Fibroblast of pulmonary artery (primary cell): Measurements from ENCODE around the gene IL12B.
A peak's percentile ranks its signal among the peaks of the same experiment; 100 is the strongest.
"Not testable (repeated sequence)": the region's sequence is repeated elsewhere in the genome, so short reads cannot be mapped to it uniquely, and the experiment has no call there.

Source experiments
- DNase-seq: peaks from one replicate; pipeline ENCODE4 v3.0.0-alpha.2; 2010; ENCODE audit warnings: low read depth
- H3K4me3 ChIP-seq: replicated peaks from 2 replicates; pipeline ENCODE4 v1.5.1; 2011; ENCODE audit warnings: low read depth, mild to moderate bottlenecking, control low read depth, low read length, moderate library complexity
- TF ChIP-seq, protein P1 (sequence below): IDR thresholded peaks from 2 replicates; pipeline ENCODE4 v1.5.1; 2011; ENCODE audit warnings: mild to moderate bottlenecking, control low read depth, low read length, inconsistent platforms; ENCODE audit errors: missing control alignments

Gene IL12B

GRCh38 chr5:159290741-159291140 is 39.5 kb downstream of the IL12B start:
- DNase-seq: no peak
- no peak overlapping the region for H3K4me3 ChIP-seq
- TF ChIP-seq, protein P1, sequence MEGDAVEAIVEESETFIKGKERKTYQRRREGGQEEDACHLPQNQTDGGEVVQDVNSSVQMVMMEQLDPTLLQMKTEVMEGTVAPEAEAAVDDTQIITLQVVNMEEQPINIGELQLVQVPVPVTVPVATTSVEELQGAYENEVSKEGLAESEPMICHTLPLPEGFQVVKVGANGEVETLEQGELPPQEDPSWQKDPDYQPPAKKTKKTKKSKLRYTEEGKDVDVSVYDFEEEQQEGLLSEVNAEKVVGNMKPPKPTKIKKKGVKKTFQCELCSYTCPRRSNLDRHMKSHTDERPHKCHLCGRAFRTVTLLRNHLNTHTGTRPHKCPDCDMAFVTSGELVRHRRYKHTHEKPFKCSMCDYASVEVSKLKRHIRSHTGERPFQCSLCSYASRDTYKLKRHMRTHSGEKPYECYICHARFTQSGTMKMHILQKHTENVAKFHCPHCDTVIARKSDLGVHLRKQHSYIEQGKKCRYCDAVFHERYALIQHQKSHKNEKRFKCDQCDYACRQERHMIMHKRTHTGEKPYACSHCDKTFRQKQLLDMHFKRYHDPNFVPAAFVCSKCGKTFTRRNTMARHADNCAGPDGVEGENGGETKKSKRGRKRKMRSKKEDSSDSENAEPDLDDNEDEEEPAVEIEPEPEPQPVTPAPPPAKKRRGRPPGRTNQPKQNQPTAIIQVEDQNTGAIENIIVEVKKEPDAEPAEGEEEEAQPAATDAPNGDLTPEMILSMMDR: no peak

GRCh38 chr5:159286420-159287035 is 43.8 kb downstream of the IL12B start:
- DNase-seq: peak; percentile 57
- TF ChIP-seq, protein P1: peak; percentile 44
- H3K4me3 ChIP-seq: no peak overlapping the region

- TF ChIP-seq, protein P1: no peak
- DNase-seq: no peak
- no peak overlapping the region for H3K4me3 ChIP-seq
Measured at GRCh38 chr5:159274676-159275075, 55.6 kb downstream of the IL12B start.

GRCh38 chr5:159273923-159274322 is 56.4 kb downstream of the IL12B start:
- H3K4me3 ChIP-seq: no peak overlapping the region
- TF ChIP-seq, protein P1: no peak
- no peak for DNase-seq

DNA sequence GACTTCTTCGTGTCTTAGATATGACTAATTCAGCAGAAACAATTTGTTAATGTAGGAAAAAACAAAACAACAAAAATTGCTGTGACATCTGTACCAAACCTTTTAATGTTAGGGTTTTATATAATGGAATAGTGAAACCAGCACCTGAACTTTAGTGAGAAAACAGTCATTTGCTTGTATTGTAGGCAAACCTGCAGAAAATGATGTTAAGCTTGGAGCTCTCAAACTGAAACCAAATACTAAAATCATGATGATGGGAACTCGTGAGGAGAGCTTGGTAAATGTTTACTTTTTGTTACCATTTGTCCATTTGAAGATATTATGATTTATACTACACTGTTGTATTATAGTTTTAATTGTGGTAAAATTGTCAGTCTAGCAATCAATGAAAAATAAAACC is 60.6 kb downstream of the IL12B start:
- TF ChIP-seq, protein P1: no peak
- H3K4me3 ChIP-seq: no peak overlapping the region
- no peak for DNase-seq

- DNase-seq, H3K4me3 ChIP-seq: not testable (repeated sequence)
Measured at GRCh38 chr5:159266764-159267163, 63.5 kb downstream of the IL12B start.
